ENCODE data around the gene IGF2BP2.

DNA sequence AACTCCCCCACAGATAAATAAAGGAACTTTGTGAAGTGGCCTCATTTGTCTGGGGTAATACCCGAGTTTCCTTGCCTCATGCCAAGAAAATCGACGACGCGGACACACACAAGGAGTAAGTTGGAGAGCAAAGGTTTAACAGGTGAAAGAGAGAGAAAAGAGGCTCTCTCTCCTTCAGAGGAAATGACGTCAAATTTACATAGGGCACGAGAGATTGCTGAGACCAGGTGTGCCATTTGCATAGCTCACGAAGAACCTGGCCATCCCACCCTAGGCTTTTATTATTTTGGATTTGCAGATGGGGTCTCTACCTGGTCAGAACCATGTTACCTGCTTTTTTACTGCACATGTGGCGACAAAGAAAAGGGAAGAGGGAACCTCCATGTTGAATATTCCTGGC lies 49.3 kb upstream of the IGF2BP2 start:
- TF ChIP-seq, protein P1, sequence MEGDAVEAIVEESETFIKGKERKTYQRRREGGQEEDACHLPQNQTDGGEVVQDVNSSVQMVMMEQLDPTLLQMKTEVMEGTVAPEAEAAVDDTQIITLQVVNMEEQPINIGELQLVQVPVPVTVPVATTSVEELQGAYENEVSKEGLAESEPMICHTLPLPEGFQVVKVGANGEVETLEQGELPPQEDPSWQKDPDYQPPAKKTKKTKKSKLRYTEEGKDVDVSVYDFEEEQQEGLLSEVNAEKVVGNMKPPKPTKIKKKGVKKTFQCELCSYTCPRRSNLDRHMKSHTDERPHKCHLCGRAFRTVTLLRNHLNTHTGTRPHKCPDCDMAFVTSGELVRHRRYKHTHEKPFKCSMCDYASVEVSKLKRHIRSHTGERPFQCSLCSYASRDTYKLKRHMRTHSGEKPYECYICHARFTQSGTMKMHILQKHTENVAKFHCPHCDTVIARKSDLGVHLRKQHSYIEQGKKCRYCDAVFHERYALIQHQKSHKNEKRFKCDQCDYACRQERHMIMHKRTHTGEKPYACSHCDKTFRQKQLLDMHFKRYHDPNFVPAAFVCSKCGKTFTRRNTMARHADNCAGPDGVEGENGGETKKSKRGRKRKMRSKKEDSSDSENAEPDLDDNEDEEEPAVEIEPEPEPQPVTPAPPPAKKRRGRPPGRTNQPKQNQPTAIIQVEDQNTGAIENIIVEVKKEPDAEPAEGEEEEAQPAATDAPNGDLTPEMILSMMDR (IDR thresholded peaks at IDR 0.05; ENCODE audit: low read length) = no peak
- TF ChIP-seq EZH2 (optimal IDR thresholded peaks at IDR 0.05; ENCODE audit: low read depth, low read length) = no peak

All from MM.1S (cell line).